ENCODE measurements around the gene GALNT2. TPM values are rescaled to one million over a fixed set of nuclear protein-coding genes. Genes with fewer than 3 reads are reported as not detected.

GALNT2 gene
- total RNA-seq, 4 donors from 2014 or later: 47.9 to 78.6 (median 60.0) TPM

DNA sequence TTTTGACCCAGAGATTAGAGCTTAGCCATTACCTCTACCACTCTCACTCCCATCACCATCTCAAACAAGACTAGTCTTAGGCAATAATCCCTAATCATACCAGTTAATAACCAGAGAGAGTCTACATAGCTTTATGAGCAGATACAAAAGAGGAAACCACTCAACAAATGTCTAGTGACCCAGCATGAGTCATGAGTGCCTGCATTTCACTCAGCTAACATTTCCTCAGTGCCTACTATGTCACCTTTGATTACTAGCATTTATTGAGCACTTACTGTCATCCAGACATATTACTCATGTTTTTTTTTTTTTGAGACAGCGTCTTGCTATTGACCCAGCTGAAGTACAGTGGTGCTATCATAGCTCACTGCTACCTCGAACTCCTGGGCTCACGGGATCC, 35.9 kb upstream of the GALNT2 start:
- DNase-seq (ENCODE audit: low spot score in 2 of 2): no peak
- peaks cover 0 to 21% (median 2%) of the 10 kb centered on the region in 4 donors for H3K9me3 ChIP-seq
- H3K36me3 ChIP-seq: no peaks in the 10 kb centered on the region
- no peak overlapping the region for H3K4me3 ChIP-seq
- H3K27me3 ChIP-seq: no peaks in the 10 kb centered on the region
- H3K4me1 ChIP-seq: no peaks in the 10 kb centered on the region
- TF ChIP-seq CTCF (IDR thresholded peaks at IDR 0.05) (no peak), POLR2A (IDR thresholded peaks at IDR 0.05) (no peak), EP300 (IDR thresholded peaks at IDR 0.05) (no peak)
- H3K27ac ChIP-seq: no peak overlapping the region
- 87 to 93% methylated on average over 3 of the region's 3 CpGs for WGBS, 2 donors

- no peaks in the 10 kb centered on the region for H3K36me3 ChIP-seq
- peaks cover 0 to 19% (median 2%) of the 10 kb centered on the region in 4 donors for H3K9me3 ChIP-seq
- no peak overlapping the region for H3K27ac ChIP-seq
- DNase-seq (ENCODE audit: low spot score in 2 of 2): no peak
- WGBS, 2 donors: 85 to 91% methylated on average over 6 of the region's 6 CpGs
- no peaks in the 10 kb centered on the region for H3K4me1 ChIP-seq
- no peaks in the 10 kb centered on the region for H3K27me3 ChIP-seq
- TF ChIP-seq CTCF (IDR thresholded peaks at IDR 0.05) (no peak), POLR2A (IDR thresholded peaks at IDR 0.05) (no peak), EP300 (IDR thresholded peaks at IDR 0.05) (no peak)
- H3K4me3 ChIP-seq: no peak overlapping the region
Observed at GRCh38 chr1:230032516-230033281, 34.3 kb upstream of the GALNT2 start.

DNA sequence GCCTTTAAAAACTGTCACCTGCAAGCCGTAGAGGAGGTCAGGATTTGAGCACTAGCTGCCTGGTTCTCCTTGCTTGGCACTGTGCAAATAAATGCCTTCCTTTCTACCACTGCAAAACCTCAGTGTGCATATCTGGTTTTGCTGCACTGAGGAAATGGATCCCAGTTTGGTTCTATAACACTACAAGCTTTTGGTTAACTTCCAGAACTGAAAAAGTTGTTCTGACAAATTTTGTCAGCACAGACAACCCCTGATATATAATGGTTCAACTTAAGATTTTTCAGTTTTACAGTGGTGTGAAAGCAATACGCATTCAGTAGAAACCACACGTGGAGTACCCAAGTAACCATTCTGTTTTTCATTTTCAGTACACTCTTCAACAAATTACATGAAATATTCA, 29.8 kb upstream of the GALNT2 start:
- Histone ChIP-seq H3K36me3 (no peaks in the 10 kb centered on the region), H3K9me3 (peaks cover 0 to 19% (median 2%) of the 10 kb centered on the region in 4 donors), H3K4me1 (no peaks in the 10 kb centered on the region), H3K27me3 (no peaks in the 10 kb centered on the region), H3K4me3 (no peak overlapping the region), H3K27ac (no peak overlapping the region)
- 77 to 79% methylated on average over 3 of the region's 3 CpGs for WGBS, 2 donors
- DNase-seq (ENCODE audit: low spot score in 2 of 2): no peak
- no peak for TF ChIP-seq EP300 (IDR thresholded peaks at IDR 0.05)
- no peak for TF ChIP-seq POLR2A (IDR thresholded peaks at IDR 0.05)
- no peak for TF ChIP-seq CTCF (IDR thresholded peaks at IDR 0.05)

GRCh38 chr1:230040440-230040839, 26.6 kb upstream of the GALNT2 start:
- 91 to 93% methylated on average over 10 of the region's 10 CpGs for WGBS, 2 donors
- TF ChIP-seq POLR2A (IDR thresholded peaks at IDR 0.05) (no peak), CTCF (IDR thresholded peaks at IDR 0.05) (no peak), EP300 (IDR thresholded peaks at IDR 0.05) (no peak)
- Histone ChIP-seq H3K27ac (no peak overlapping the region), H3K4me1 (no peaks in the 10 kb centered on the region), H3K27me3 (no peaks in the 10 kb centered on the region), H3K9me3 (peaks cover 0 to 11% (median under 1%) of the 10 kb centered on the region in 4 donors), H3K4me3 (no peak overlapping the region), H3K36me3 (no peaks in the 10 kb centered on the region)
- DNase-seq (ENCODE audit: low spot score in 2 of 2): no peak

GRCh38 chr1:230043081-230043480, 24.0 kb upstream of the GALNT2 start:
- Histone ChIP-seq H3K27ac (no peak overlapping the region), H3K4me3 (no peak overlapping the region), H3K4me1 (no peaks in the 10 kb centered on the region), H3K36me3 (no peaks in the 10 kb centered on the region), H3K27me3 (no peaks in the 10 kb centered on the region), H3K9me3 (no peaks in the 10 kb centered on the region)
- WGBS, 2 donors: 71% methylated on average over 3 of the region's 3 CpGs
- DNase-seq (ENCODE audit: low spot score in 2 of 2): no peak
- TF ChIP-seq EP300 (IDR thresholded peaks at IDR 0.05): no peak
- TF ChIP-seq CTCF (IDR thresholded peaks at IDR 0.05): no peak
- TF ChIP-seq POLR2A (IDR thresholded peaks at IDR 0.05): no peak

All from tibial nerve (tissue), 4 donors.